OCI-M1 (cell line): ENCODE data around the gene PDRG1.
"Not testable (repeated sequence)": the region's sequence is repeated elsewhere in the genome, so short reads cannot be mapped to it uniquely, and the experiment has no call there.

Experiments
- DNase-seq: peaks from one replicate; lab custom pipeline; 2025; lab: John Stamatoyannopoulos, UW

Gene PDRG1

DNA sequence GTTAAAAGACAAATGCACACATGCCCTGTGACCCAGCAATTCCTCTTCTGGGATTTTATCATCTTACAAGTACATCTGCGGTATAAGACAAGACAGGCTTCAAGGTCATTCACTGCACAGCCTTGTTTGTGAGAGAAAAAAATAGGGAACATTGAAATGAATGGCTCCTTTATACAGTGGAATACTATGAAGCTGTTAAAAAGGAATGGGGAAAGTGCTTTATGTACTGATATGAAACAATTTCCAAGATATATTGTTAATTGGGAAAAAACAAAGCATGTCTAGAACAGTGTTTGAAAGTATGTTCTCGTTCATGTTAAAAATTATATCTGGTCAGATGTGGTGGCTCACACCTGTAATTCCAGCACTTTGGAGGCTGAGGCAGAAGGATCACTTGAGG is 25.4 kb downstream of the PDRG1 start:
- no peak for DNase-seq

DNA sequence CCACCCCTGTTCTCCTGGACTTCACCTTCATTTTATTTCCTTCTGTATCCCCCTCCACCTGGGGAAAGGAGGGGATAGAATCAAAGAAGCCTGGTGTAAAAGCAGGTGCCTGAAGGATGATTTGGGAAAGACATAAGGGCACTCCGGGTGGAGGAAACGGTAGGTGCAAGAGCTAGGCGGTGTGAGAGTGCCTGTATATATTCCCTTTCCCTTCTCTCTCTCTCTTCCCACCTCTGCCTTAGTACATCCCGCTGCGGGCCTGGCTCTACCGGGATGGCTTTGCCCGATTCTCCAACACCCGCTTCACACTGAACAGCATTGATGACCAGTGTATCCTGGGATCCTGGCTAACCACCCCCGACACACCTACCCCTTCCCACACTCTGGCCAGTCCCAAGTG is 26.2 kb downstream of the PDRG1 start:
- no peak for DNase-seq

DNA sequence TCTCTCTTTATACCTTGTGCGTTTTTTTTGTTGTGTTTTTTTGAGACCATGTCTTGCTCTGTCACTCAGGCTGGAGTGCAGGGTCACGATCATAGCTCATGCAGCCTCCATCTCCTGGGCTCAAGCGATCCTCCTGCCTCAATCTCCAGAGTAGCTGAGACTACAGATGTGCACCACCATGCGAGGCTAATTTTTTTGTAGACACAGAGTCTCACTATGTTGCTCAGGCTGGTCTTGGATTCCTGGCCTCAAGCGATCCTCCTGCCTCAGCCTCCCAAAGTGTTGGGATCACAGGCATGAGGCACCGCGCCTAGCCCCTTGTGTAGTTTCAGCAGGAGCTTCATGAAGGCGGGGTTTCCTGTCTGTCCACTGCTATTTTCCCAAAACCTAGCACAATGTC is 27.3 kb downstream of the PDRG1 start:
- DNase-seq, result no peak

- DNase-seq, result peak; percentile 7
These were observed 28.2 kb downstream of the PDRG1 start for GRCh38 chr20:31923388-31924331.

DNA sequence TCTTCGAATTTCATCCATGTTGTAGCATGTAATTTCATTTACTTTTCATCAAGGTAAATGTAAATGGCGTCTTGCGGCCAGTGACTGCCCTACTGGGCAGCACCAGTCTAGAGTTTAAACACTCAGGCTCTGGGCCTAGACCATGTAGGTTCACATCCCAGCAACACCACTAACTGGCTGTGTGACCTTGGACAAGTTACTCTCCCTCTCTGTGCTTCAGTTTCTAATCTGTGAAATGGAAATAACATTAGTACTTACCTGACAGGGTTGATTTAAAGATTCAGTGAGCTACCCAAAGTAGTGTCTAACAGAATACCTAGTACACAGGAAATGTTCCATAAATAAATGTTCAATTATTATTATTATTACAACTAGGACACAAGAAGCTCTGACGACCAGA is 29.3 kb downstream of the PDRG1 start:
- no peak for DNase-seq

- peak; percentile 29 for DNase-seq
These were observed 29.7 kb downstream of the PDRG1 start for GRCh38 chr20:31922181-31922580.

DNA sequence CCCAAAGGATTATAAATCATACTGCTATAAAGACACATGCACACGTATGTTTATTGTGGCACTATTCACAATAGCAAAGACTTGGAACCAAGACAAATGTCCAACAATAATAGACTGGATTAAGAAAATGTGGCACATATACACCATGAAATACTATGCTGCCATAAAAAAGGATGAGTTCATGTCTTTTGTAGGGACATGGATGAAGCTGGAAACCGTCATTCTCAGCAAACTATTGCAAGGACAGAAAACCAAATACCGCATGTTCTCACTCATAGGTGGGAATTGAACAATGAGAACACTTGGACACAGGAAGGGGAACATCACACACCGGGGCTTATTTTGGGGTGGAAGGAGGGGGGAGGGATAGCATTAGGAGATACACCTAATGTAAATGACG is 30.4 kb downstream of the PDRG1 start:
- DNase-seq, result not testable (repeated sequence)

DNA sequence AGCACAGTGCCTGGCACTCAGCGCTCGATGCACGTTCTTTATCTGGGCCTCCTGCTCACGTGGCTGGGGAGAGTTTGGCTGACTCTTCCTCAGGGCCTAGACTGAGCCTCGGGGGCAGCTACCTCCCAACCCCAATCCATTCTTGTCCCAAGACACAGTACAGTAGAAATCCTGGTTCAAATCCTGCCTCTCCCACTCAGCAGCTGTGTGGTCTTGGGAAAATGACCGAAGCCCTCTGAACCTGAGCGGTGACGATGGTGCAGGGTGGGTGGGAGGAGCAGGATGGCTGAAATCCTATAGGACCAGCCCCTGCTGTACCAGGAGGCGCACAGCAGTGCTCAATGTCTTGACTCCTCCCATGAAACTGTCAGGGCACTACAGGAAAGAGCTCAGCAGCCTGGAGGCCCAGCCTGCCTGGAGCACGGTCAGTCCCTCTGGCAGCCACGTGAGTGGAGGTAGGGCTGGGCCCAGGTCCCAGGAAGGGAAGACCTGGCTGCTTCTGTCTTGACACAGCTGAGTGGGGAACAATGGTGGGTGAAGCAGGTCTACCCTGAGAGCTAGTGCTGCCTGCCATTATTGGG is 31.5 kb downstream of the PDRG1 start:
- DNase-seq, result no peak

- no peak for DNase-seq
These were observed 32.3 kb downstream of the PDRG1 start for GRCh38 chr20:31919410-31920155.

- DNase-seq, result no peak
These were observed 33.3 kb downstream of the PDRG1 start for GRCh38 chr20:31918466-31919105.

DNA sequence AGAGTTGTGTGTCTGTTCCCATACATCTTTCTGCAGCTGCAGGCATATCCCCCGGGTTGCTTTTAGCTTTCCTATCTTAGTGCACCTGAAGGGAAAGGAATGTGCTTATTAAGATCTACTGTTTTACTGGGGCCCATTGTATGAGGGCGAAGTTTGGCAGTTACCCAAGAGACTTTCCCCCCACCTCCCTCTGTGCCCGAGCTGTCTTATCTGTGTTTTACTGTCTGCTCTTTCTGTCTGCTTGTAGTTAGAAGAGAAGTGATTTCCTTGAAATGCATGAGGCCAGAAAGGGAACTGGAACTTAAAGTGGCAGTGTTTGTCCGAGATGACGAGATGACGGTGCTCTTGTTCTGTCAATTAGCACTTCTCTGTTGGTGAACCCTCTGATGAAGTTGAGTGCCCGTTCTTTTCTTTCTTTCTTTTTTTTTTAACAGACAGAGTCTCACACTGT is 33.9 kb downstream of the PDRG1 start:
- peak; percentile 85 for DNase-seq

DNA sequence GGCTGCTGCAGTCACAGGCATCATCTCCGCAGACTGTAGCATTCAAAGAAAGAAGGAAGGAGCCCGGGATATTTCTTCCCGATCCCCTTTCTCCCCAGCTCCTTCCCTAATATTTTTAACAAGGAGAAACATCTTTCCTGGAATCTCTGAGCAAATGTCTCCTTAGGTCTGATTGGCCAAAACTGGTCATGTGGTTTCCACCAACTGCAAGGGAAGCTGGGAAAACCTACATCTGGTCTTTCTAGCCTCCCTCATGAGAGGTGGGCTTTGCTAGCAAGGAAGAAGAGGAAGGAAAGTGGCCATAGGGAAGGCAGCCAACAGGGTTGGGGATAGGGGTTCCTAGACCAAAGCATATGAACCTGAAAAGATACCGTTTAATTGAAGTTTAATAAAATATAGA is 35.1 kb downstream of the PDRG1 start:
- DNase-seq, result no peak

DNA sequence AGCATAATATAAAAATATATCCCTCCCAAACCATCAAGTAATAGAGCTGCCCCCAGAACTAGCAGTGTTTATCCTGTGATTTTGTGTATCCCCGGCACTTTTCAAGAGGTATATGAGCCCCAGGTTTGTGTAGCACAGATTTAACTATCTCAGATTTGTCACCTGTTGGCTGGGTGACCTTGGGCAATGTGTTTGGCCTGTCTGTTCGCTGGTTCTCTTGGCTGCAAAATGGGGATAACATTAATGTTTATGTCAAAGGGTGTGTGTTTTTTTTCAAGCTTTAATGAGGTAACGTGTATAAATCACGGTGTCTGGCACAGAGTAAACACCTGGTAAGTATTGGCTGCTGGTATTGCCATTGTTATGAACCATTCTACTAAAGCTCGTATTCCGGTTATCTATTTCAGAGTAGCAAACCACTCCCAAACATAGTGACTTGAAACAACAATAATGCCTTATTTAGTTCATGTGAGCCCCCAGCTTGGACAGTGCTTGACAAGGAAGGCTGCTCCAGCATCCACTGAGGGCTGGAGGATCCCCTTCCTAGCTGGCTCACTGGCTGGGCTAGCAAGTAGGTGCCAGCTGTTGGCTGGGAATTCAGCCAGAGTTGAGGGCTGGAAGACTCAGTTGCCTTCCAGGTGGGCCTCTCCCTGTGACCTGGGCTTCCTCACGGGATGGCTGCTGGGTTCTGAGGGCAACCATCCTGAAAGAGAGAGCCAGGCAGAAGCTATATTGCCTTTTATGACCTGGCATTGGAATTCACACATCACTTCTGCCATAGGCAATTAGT is 36.2 kb downstream of the PDRG1 start:
- no peak for DNase-seq

GRCh38 chr20:31914170-31914569 is 37.7 kb downstream of the PDRG1 start:
- no peak for DNase-seq

DNA sequence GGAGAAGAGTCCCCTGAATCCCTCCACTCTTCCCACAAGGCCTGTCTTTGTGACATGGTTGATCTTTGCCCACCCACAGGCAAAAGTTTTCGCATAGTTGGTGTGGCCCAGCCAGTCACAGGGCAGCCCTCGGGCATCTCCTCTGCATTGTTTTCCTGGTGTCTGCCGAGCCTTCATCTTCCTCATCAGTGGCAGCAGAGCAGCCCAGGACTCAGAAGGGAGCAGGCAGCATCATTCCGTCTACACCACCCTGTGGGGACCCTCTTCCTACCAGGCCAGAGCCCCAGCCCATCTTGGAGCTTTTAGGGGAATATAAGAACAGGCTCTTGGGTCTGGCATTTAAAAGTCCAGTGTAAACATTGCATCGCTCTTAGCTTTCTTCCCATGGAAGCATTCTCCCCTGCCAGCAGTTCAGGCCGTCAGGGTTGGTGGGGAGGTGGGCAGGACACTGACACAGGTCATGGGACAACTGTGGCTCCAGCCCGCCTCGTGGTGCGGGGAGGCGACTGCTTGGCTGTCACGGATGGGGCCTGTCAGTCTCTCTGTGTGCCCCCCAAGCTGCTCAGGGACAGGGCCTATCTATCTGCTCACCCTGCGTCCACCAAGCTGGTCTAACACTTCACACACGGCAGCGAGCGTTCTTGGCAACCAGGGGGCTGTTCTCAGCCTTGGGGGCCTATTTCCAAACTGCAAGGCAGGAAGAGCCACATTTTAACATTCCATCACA is 38.3 kb downstream of the PDRG1 start:
- no peak for DNase-seq

- DNase-seq, result no peak
These were observed 41.6 kb downstream of the PDRG1 start for GRCh38 chr20:31910071-31910803.

DNA sequence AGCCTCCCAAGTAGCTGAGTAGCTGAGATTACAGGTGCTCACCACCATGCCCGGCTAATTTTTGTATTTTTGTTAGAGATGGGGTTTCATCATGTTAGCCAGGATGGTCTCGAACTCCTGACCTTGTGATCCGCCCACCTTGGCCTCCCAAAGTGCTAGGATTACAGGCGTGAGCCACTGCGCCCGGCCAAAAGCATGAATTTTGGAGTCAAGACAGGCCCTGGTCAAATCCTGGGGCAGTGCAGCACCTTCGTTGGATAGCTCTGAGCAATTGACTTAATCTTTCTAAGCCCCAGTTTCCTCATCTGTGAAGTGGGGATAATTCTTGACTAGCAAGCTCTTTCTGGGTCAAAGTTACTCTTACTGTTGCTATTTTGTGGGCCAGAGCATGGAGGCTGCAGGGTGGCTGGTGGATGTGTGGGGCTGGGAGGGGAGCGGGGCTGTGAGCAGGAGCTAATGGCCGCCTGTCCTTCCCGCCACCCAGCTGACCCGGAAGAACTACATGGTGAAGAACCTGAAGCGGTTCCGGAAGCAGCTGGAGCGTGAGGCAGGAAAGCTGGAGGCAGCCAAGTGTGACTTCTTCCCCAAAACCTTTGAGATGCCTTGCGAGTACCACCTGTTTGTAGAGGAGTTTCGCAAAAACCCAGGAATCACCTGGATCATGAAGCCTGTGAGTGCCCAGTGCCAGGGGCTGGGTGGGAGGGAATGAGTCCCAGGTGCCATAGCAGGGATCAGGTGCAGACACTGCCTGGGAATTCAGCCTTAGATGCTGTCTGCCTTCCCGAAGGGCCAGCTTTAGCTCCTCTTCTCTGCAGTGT is 42.4 kb downstream of the PDRG1 start:
- DNase-seq, result no peak

DNA sequence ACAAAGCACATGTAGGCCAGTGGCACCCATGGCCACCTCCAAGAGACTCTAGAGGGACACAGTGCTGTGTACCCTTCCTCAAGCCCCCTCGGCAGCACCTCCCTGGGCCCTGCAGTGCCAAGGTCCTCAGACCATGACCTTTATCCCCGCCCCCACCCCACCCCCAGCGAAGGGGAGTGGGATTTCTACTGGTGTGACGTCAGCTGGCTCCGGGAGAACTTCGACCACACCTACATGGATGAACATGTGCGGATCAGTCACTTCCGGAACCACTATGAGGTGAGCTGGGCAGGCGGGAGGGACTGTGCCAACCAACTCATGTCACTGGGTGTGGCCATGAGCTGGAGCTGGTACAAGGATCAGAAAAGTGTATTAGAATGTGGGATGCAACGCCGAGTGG is 43.4 kb downstream of the PDRG1 start:
- DNase-seq, result no peak

DNA sequence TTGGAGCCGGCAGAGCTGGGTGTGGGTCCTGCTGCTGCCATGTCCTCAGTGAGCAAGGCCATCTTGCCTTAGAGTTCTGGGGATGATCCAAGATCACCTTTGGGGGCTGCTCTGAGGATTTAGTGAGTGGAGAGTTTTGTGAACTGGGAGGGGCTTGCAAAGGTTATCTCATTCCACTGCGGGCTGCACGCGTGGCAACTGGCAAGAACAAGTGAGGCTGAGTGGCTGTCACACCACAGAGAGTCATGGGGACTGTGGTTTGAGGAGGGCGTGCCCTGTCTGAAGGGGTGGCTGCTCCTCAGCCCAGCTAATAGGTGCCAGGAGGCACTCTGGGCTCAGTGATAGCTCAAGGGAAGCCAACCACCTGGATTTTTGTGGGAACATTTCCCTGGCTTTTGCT is 43.8 kb downstream of the PDRG1 start:
- peak; percentile 48 for DNase-seq
